ENCODE data around the gene SLC7A14.

SLC7A14 gene

GRCh38 chr3:170585937-170586310, at the start of gene SLC7A14:
Gene SLC7A14 (minus strand): TSS chr3:170586075. CDS start chr3:170526936, 59,139 bp downstream.
- DNase-seq (no peak), ATAC-seq (ENCODE audit: insufficient read depth, low read depth) (no peak)
- Histone ChIP-seq H3K27ac (ENCODE audit: low read length) (no peak within 1 kb of the TSS), H2AFZ (ENCODE audit: low read depth, low read length) (no peak within 1 kb of the TSS), H3K4me3 (ENCODE audit: low read depth in 1 of 2, low read length in 2 of 2) (no peak within 1 kb of the TSS), H3K9ac (ENCODE audit: low read depth, low read length) (no peak within 1 kb of the TSS), H3K9me3 (ENCODE audit: insufficient read depth, low read length, severe bottlenecking) (no peaks in the 10 kb centered on the region), H3K36me3 (ENCODE audit: insufficient read depth, low read length) (no peaks in the 10 kb centered on the region), H4K20me1 (ENCODE audit: insufficient read depth, low read length) (no peaks in the 10 kb centered on the region), H3K79me2 (ENCODE audit: insufficient read depth, low read length) (no peaks in the 10 kb centered on the region), H3K4me2 (ENCODE audit: insufficient read depth, low read length) (no peak within 1 kb of the TSS), H3K4me1 (ENCODE audit: insufficient read depth, low read length) (no peaks in the 10 kb centered on the region), H3K27me3 (ENCODE audit: insufficient read depth, low read length, poor library complexity) (no peaks in the 10 kb centered on the region)
- TF ChIP-seq CTCF (IDR thresholded peaks at IDR 0.05; ENCODE audit: borderline replicate concordance, extremely low read depth, low read length, poor library complexity, severe bottlenecking), result no peak
- TF ChIP-seq EZH2 (IDR thresholded peaks at IDR 0.05; ENCODE audit: borderline replicate concordance, low read depth, low read length, severe bottlenecking), result no peak

- H2AFZ ChIP-seq (ENCODE audit: low read depth, low read length), result no peak overlapping the region
- no peak overlapping the region for H3K4me3 ChIP-seq (ENCODE audit: low read depth in 1 of 2, low read length in 2 of 2)
- peaks cover 2% of the 10 kb centered on the region for H3K27me3 ChIP-seq (ENCODE audit: insufficient read depth, low read length, poor library complexity)
- H3K9ac ChIP-seq (ENCODE audit: low read depth, low read length), result no peak overlapping the region
- no peak for ATAC-seq (ENCODE audit: insufficient read depth, low read depth)
- no peak overlapping the region for H3K27ac ChIP-seq (ENCODE audit: low read length)
- DNase-seq, result no peak
- no peaks in the 10 kb centered on the region for H3K79me2 ChIP-seq (ENCODE audit: insufficient read depth, low read length)
- no peaks in the 10 kb centered on the region for H4K20me1 ChIP-seq (ENCODE audit: insufficient read depth, low read length)
- no peak overlapping the region for H3K4me2 ChIP-seq (ENCODE audit: insufficient read depth, low read length)
- H3K9me3 ChIP-seq (ENCODE audit: insufficient read depth, low read length, severe bottlenecking), result no peaks in the 10 kb centered on the region
- TF ChIP-seq CTCF (IDR thresholded peaks at IDR 0.05; ENCODE audit: borderline replicate concordance, extremely low read depth, low read length, poor library complexity, severe bottlenecking) (no peak), EZH2 (IDR thresholded peaks at IDR 0.05; ENCODE audit: borderline replicate concordance, low read depth, low read length, severe bottlenecking) (no peak)
- H3K4me1 ChIP-seq (ENCODE audit: insufficient read depth, low read length), result no peaks in the 10 kb centered on the region
- no peaks in the 10 kb centered on the region for H3K36me3 ChIP-seq (ENCODE audit: insufficient read depth, low read length)
Measured at GRCh38 chr3:170635385-170635735, 49.5 kb upstream of the SLC7A14 start.

- TF ChIP-seq EZH2 (IDR thresholded peaks at IDR 0.05; ENCODE audit: borderline replicate concordance, low read depth, low read length, severe bottlenecking) (no peak), CTCF (IDR thresholded peaks at IDR 0.05; ENCODE audit: borderline replicate concordance, extremely low read depth, low read length, poor library complexity, severe bottlenecking) (no peak)
- Histone ChIP-seq H3K36me3 (ENCODE audit: insufficient read depth, low read length) (no peaks in the 10 kb centered on the region), H3K4me1 (ENCODE audit: insufficient read depth, low read length) (no peaks in the 10 kb centered on the region), H4K20me1 (ENCODE audit: insufficient read depth, low read length) (no peaks in the 10 kb centered on the region), H2AFZ (ENCODE audit: low read depth, low read length) (no peak overlapping the region), H3K27ac (ENCODE audit: low read length) (no peak overlapping the region), H3K9me3 (ENCODE audit: insufficient read depth, low read length, severe bottlenecking) (no peaks in the 10 kb centered on the region), H3K9ac (ENCODE audit: low read depth, low read length) (no peak overlapping the region), H3K4me3 (ENCODE audit: low read depth in 1 of 2, low read length in 2 of 2) (no peak overlapping the region), H3K27me3 (ENCODE audit: insufficient read depth, low read length, poor library complexity) (peaks cover 3% of the 10 kb centered on the region), H3K4me2 (ENCODE audit: insufficient read depth, low read length) (no peak overlapping the region), H3K79me2 (ENCODE audit: insufficient read depth, low read length) (no peaks in the 10 kb centered on the region)
- ATAC-seq (ENCODE audit: insufficient read depth, low read depth), result no peak
- DNase-seq, result no peak
Measured at GRCh38 chr3:170634663-170635384, 48.9 kb upstream of the SLC7A14 start.
